Kidney (tissue), 14 donors: ENCODE results near the gene CALCR. TPM values are rescaled to one million over a fixed set of nuclear protein-coding genes. Genes with fewer than 3 reads are reported as not detected.
"Not testable (repeated sequence)": the region's sequence is repeated elsewhere in the genome, so short reads cannot be mapped to it uniquely, and the experiment has no call there.

Experiments used
- DNase-seq, 5 donors: peaks; one replicate each; pipeline ENCODE4 v3.0.0-alpha.2; 2013 to 2020
- FAIRE-seq: peaks from 2 replicates; lab custom pipeline; 2012; peaks lifted over from hg19 to GRCh38; lab: Jason Lieb, UNC
- H3K27ac ChIP-seq, 2 donors: one replicate each; pipeline ENCODE4 v1.7.0; 2013; ENCODE audit warnings: low read depth in 2 of 2, low read length in 2 of 2, inconsistent platforms in 1 of 2
- H3K27me3 ChIP-seq: one replicate; pipeline ENCODE4 v1.7.1; 2013; ENCODE audit warnings: low read length, inconsistent platforms; ENCODE audit not compliant: control insufficient read depth, insufficient read depth
- H3K36me3 ChIP-seq, 3 donors: one replicate each; pipeline versions ENCODE4 v1.7.0 to v1.7.1; 2013; ENCODE audit warnings: low read length in 3 of 3, control low read depth in 1 of 3, inconsistent platforms in 1 of 3; ENCODE audit not compliant: insufficient read depth in 3 of 3, control insufficient read depth in 2 of 3
- H3K4me1 ChIP-seq, 3 donors: one replicate each; pipeline versions ENCODE4 v1.7.0 to v1.7.1; 2013; ENCODE audit warnings: low read length in 3 of 3, inconsistent platforms in 1 of 3, low read depth in 1 of 3; ENCODE audit not compliant: control insufficient read depth in 2 of 3, insufficient read depth in 2 of 3
- H3K4me3 ChIP-seq, 3 donors: one replicate each; pipeline versions ENCODE4 v1.7.0 to v1.8.1; 2013; ENCODE audit warnings: low read length in 3 of 3, control low read depth in 1 of 3, inconsistent platforms in 1 of 3
- H3K9ac ChIP-seq, 3 donors: one replicate each; pipeline versions ENCODE4 v1.7.0 to v1.7.1; 2013; ENCODE audit warnings: low read length in 3 of 3, control low read depth in 1 of 3, inconsistent platforms in 1 of 3
- H3K9me3 ChIP-seq, 3 donors: one replicate each; pipeline versions ENCODE4 v1.7.0 to v1.7.1; 2013; ENCODE audit warnings: low read length in 3 of 3, control low read depth in 1 of 3, inconsistent platforms in 1 of 3; ENCODE audit not compliant: control insufficient read depth in 2 of 3, insufficient read depth in 1 of 3
- CTCF ChIP-seq: IDR thresholded peaks from 3 replicates; pipeline ENCODE4 v1.5.1; 2012; ENCODE audit warnings: mild to moderate bottlenecking, moderate library complexity, borderline replicate concordance; ENCODE audit not compliant: insufficient read depth; ENCODE audit errors: extremely low read depth
- intact Hi-C: fragments of 100-400 bp; cut with DNase I; formaldehyde crosslinking; loops from one replicate; pipeline ENCODE4 v1.11.1; 2022
- polyA plus RNA-seq: library from polyadenylated mRNA; stranded (reverse); fragments of 350-450 nt; fragmentation: Illumina TruSeq; extraction: RNeasy Lipid Tissue Mini Kit (QIAGEN cat#74804); gene quantifications from one replicate; pipeline ENCODE4 v1.2.3, GENCODE V29; 2014; ENCODE audit warnings: low read depth, low replicate concordance; ENCODE audit not compliant: insufficient read depth
- total RNA-seq: library from RNA; stranded (reverse); fragmentation: NEBNext Ultra II Directional; extraction: Animal tissue kit (Norgen Biotek cat#: 25700); gene quantifications from one replicate; pipeline ENCODE4 v1.2.1, GENCODE V29; 2021
- donor health status: control.
- donor health status: control.
- donor health status: control.
- donor health status: control.
- donor health status: control.
- donor health status: DM: yes; HTN: yes; CAD: no.
- donor health status: Normal renal cell carcinoma (clear cell type).

The CALCR gene
- total and polyA plus RNA-seq, 2 donors from 2014 or later = 0.97 to 5.3 TPM

- intact Hi-C loops = no loop called here
- Histone ChIP-seq H3K36me3 (no peaks in the 10 kb centered on the region), H3K4me3 (no peak overlapping the region), H3K27ac (no peak overlapping the region), H3K4me1 (no peaks in the 10 kb centered on the region), H3K9me3 (no peaks in the 10 kb centered on the region), H3K27me3 (no peaks in the 10 kb centered on the region), H3K9ac (no peak overlapping the region)
- DNase-seq (no peak), FAIRE-seq (no peak)
- no peak for TF ChIP-seq CTCF
These were observed 18.2 kb upstream of the CALCR start for GRCh38 chr7:93592588-93593266.

DNA sequence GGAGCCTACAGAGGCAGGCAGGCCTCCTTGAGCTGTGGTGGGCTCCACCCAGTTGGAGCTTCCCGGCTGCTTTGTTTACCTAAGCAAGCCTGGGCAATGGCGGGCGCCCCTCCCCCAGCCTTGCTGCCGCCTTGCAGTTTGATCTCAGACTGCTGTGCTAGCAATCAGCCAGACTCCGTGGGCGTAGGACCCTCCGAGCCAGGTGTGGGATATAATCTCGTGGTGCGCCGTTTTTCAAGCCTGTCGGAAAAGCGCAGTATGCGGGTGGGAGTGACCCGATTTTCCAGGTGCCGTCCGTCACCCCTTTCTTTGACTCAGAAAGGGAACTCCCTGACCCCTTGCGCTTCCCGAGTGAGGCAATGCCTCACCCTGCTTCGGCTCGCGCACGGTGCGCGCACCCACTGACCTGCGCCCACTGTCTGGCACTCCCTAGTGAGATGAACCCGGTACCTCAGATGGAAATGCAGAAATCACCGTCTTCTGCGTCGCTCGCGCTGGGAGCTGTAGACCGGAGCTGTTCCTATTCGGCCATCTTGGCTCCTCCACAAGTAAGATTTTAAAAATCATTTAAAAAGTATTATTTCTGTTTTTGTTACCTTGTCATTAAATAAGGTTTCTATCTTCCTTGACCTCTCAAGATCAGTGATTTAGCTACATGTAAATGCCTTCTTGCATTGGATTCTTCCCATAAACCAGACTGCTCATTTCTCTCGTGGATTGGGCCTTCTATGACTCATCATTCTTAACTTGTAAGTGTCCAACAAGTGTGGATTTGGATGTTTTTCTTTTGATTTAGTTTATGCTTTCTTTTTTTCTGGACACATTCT, 16.9 kb upstream of the CALCR start:
- H3K4me1 ChIP-seq, H3K27ac ChIP-seq, H3K9me3 ChIP-seq, DNase-seq, H3K9ac ChIP-seq, intact Hi-C loops, H3K36me3 ChIP-seq, FAIRE-seq, H3K4me3 ChIP-seq, H3K27me3 ChIP-seq: not testable (repeated sequence)

- H3K27ac ChIP-seq, H3K36me3 ChIP-seq, H3K9me3 ChIP-seq, FAIRE-seq, DNase-seq, H3K27me3 ChIP-seq, H3K4me3 ChIP-seq, H3K9ac ChIP-seq, H3K4me1 ChIP-seq, intact Hi-C loops: not testable (repeated sequence)
These were observed 11.9 kb upstream of the CALCR start for GRCh38 chr7:93586479-93586865.

- H3K9ac ChIP-seq, FAIRE-seq, intact Hi-C loops, H3K4me3 ChIP-seq, H3K36me3 ChIP-seq, H3K27ac ChIP-seq, H3K27me3 ChIP-seq, H3K9me3 ChIP-seq, DNase-seq, H3K4me1 ChIP-seq: not testable (repeated sequence)
These were observed 11.4 kb upstream of the CALCR start for GRCh38 chr7:93585694-93586478.
